WTC11 (cell line): ENCODE results near the gene GRIN2A.

Experiments used
- MXD4 ChIP-seq: fragments of 250-450 bp; sonication (Bioruptor Pico); IDR thresholded peaks from 2 replicates; pipeline ENCODE4 v1.8.0; 2021; ENCODE audit warnings: mild to moderate bottlenecking, moderate library complexity, borderline replicate concordance
- TF ChIP-seq, protein P1 (sequence below): sonication (generic); formaldehyde crosslinking; IDR thresholded peaks from 2 replicates; pipeline ENCODE4 v1.8.0; 2022; ENCODE audit warnings: mild to moderate bottlenecking, missing genetic modification reagents

DNA sequence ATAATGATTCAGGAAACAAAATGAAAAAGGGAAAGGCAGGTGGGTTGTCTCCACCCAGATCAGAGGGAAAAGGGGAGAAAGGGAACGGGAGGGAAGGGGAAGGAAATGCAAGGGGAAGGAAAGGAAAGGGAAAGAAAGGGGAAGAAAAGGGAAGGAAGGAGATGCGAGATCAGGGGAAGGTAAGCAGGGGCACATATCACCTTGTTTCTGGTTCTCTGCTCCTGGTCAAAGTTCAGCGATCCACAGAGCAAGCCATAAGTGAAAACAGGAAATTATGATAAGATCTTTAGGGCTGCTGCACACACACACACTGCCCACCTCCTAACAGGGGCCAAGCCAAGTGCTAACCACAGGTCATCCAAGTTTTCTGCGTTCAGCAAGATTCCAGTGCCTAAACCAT is 37.5 kb upstream of the GRIN2A start:
- TF ChIP-seq, protein P1, sequence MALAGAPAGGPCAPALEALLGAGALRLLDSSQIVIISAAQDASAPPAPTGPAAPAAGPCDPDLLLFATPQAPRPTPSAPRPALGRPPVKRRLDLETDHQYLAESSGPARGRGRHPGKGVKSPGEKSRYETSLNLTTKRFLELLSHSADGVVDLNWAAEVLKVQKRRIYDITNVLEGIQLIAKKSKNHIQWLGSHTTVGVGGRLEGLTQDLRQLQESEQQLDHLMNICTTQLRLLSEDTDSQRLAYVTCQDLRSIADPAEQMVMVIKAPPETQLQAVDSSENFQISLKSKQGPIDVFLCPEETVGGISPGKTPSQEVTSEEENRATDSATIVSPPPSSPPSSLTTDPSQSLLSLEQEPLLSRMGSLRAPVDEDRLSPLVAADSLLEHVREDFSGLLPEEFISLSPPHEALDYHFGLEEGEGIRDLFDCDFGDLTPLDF (CRISPR knock-in tag) = no peak
- TF ChIP-seq MXD4 (CRISPR knock-in tag) = no peak
